VCaP (cell line): ENCODE results near the gene ANO3.

ENCODE experiments used
- H3K27ac ChIP-seq: fragments of 450-650 bp; 2 replicates; pipeline ENCODE4 v1.5.1; 2017
- TF ChIP-seq, protein P1 (sequence below): fragments of 450-650 bp; conservative IDR thresholded peaks from 2 replicates; pipeline ENCODE4 v1.5.1; 2017; ENCODE audit warnings: mild to moderate bottlenecking, moderate library complexity

The ANO3 gene

DNA sequence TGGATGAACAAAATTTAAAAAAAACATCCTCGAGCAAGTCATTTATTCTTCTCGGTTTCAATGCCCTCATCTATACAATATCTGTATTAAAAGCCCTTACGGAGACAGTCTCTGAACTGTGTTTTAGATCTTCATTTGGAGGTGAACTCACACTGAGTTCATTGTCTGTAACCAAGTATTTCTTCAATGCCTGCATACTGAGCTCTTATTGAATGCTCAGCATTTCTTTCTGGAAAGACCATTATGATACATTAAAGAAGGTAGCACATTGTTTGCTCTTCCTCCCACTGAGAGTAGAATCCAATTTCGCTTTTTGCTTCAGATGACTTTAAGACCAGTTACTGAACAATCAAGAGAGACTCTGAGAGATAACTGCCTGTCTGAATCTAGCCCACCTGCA is 1.7 kb upstream of the ANO3 start:
- TF ChIP-seq, protein P1, sequence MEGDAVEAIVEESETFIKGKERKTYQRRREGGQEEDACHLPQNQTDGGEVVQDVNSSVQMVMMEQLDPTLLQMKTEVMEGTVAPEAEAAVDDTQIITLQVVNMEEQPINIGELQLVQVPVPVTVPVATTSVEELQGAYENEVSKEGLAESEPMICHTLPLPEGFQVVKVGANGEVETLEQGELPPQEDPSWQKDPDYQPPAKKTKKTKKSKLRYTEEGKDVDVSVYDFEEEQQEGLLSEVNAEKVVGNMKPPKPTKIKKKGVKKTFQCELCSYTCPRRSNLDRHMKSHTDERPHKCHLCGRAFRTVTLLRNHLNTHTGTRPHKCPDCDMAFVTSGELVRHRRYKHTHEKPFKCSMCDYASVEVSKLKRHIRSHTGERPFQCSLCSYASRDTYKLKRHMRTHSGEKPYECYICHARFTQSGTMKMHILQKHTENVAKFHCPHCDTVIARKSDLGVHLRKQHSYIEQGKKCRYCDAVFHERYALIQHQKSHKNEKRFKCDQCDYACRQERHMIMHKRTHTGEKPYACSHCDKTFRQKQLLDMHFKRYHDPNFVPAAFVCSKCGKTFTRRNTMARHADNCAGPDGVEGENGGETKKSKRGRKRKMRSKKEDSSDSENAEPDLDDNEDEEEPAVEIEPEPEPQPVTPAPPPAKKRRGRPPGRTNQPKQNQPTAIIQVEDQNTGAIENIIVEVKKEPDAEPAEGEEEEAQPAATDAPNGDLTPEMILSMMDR = no peak
- H3K27ac ChIP-seq = no peak overlapping the region

DNA sequence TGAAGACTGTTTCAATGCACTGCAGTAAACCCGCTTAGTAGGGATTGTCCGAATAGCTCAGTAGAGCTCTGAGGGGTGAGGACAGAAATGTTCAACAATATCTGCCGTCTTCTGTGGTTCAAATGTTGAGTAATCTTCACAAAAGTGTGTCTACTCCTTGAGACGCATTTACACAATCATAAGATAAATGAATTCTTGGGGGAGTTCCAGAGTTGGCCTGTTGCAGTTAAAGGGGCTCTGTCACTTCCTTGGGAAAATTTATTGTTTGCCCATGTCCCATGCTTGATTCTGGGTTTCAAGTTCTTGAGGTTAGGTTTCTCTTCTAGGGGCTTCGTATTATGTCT is 614 bp downstream of the ANO3 start:
- TF ChIP-seq, protein P1 = no peak
- H3K27ac ChIP-seq = no peak overlapping the region

DNA sequence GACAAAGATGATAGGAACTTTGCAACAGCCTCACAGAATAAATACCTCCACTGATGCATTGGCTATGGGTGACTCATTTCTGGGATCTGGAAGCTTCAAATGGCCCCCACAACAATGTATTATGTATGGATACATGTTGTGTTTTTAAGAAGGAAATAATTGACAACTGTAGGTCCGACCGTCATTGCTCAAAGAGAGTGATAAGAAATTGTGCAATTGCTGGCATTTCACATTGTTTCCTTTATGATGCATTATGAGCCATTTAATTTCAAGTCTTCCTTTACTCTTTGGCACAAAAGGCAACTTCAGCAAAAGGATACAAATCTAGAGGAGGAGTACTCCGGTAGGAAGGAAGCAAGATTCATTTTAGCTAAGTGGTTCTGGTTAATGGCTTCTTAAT is 2.0 kb downstream of the ANO3 start:
- no peak overlapping the region for H3K27ac ChIP-seq
- TF ChIP-seq, protein P1 = no peak

DNA sequence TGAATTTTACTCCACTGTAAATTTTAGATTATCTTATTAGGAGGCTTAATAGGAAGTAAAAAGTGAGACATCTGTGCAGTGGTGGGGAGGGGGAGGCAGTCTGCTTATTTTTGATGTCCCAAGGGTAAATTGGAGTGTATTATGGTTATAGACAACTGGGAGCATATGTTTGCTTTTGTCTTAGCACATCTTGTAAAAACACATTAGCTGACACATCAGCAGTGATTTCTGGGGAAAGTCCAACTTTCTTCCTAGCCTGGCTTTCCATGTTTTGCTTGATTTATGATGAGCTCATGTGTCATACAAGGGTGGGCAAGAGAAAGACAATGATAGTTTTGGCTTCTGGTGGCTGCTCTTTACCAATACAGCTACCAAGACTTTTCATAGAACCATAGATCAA is 4.0 kb downstream of the ANO3 start:
- H3K27ac ChIP-seq = no peak overlapping the region
- TF ChIP-seq, protein P1 = no peak

DNA sequence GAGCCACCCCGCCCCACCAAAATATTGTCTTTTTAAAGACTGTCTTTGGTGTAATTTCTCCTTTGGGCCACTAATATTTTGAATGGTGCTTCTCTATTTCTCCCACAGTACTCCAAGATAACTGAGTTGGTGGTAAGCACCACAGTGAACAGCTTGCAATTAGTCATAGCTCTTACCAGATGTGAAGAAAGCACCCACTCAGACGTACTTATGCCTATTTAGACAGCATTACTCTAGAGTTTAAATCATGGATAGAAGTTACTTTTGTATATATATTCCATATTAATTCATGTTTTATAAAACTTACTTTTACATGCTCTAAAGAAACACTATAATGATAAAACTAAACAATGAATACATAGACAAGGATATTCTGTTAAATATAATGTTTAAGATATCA is 12.7 kb downstream of the ANO3 start:
- H3K27ac ChIP-seq = no peak overlapping the region
- TF ChIP-seq, protein P1 = no peak

DNA sequence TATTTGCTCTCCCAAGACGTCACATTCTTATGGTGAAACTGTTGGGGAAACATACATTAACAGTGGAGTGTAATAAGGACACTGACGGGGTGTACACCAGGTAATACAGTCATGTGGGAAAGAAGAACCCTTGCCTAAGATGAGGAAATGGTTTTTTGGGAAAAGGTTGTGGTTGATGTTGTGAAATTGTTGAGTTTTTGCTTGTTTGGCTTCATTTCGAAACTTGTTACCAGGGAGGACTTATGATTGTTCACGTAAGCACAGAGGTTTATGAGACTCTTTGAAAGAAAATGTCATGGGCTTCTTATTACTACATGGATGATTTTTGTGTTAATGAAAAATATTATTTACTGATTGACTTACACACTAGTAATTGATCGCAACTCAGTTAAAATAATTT is 16.8 kb downstream of the ANO3 start:
- TF ChIP-seq, protein P1 = no peak
- H3K27ac ChIP-seq = no peak overlapping the region

DNA sequence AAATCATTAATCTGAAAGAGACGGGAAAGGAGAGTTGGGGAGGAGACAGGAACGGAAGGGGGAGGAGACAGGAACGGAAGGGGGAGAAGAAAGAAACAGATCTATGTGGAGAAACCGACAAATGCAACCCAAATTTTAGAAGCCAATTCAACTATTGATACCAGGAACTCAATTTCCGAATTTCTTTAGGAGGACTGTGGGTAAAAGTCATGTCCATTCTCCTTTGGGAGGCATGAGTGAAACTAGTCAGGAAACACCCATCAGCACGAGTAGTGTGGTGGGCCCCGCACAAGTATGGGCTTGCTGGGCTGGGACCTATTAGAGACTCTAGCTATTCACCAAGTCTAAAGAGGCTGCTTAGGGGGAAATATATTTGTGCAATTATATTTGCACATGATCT is 18.1 kb downstream of the ANO3 start:
- TF ChIP-seq, protein P1 = no peak
- no peak overlapping the region for H3K27ac ChIP-seq

DNA sequence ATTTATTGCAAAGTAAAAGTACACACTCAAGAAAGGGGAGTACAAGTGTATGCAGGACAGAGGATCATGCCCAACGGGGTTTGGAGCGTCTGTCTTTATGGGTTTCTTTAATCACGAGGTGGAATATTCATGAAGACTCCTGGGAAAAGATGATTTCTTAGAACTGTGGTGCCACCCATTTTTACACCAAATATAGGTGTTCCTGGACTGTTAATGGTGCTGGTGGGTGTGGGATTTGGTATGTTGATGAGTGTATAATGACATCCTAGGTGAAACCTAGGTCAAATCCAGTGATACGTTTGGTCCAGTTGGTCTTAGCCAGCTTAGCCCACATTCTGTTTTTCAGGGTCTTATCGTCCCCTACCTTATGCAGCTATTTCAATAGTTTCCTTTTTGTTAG is 21.1 kb downstream of the ANO3 start:
- TF ChIP-seq, protein P1 = no peak
- H3K27ac ChIP-seq = no peak overlapping the region
